GM20000 (cell line): ENCODE data around the gene SSX2IP.
"Not testable (repeated sequence)": the region's sequence is repeated elsewhere in the genome, so short reads cannot be mapped to it uniquely, and the experiment has no call there.

Experiments used
- DNase-seq: peaks from one replicate; pipeline ENCODE4 v3.0.0; 2012; ENCODE audit warnings: low spot score
- CTCF ChIP-seq: IDR thresholded peaks from 2 replicates; pipeline ENCODE4 v1.5.1; 2012; ENCODE audit warnings: mild to moderate bottlenecking, control low read depth; ENCODE audit errors: extremely low read depth, missing control alignments

The SSX2IP gene

GRCh38 chr1:84603223-84603622 lies 87.0 kb downstream of the SSX2IP start:
- no peak for TF ChIP-seq CTCF
- no peak for DNase-seq

- no peak for TF ChIP-seq CTCF
Measured at GRCh38 chr1:84600796-84601195, 89.5 kb downstream of the SSX2IP start.

GRCh38 chr1:84598846-84599741 lies 91.2 kb downstream of the SSX2IP start:
- no peak for TF ChIP-seq CTCF
- DNase-seq = peak; percentile 42

More at GRCh38 chr1:84600796-84601195, 89.5 kb downstream of the SSX2IP start:
- no peak for DNase-seq

- DNase-seq = no peak
- TF ChIP-seq CTCF = no peak
Measured at GRCh38 chr1:84598418-84598817, 91.8 kb downstream of the SSX2IP start.

GRCh38 chr1:84597011-84597410 lies 93.2 kb downstream of the SSX2IP start:
- no peak for TF ChIP-seq CTCF
- DNase-seq = no peak

- DNase-seq = not testable (repeated sequence)
Measured at GRCh38 chr1:84594959-84595358, 95.3 kb downstream of the SSX2IP start.
